Testis (tissue), 2 donors: Measurements from ENCODE around the gene UBAC2.

ENCODE experiments used
- CTCF ChIP-seq, 3 experiments: fragments of 450-650 bp in 2 of 3; fragments of 200-600 bp in 1 of 3; sonication (generic) in 1 of 3; IDR thresholded peaks; one replicate each; pipeline ENCODE4 v1.5.1; 2016 to 2019; ENCODE audit warnings: antibody characterized with exemption in 3 of 3, mild to moderate bottlenecking in 2 of 3, moderate library complexity in 1 of 3
- POLR2A ChIP-seq: fragments of 450-650 bp; IDR thresholded peaks from one replicate; pipeline ENCODE4 v1.6.1; 2017; ENCODE audit warnings: antibody characterized with exemption, mild to moderate bottlenecking, moderate library complexity

- TF ChIP-seq CTCF (IDR thresholded peaks at IDR 0.05), result no peak
- no peak for TF ChIP-seq POLR2A
Observed at GRCh38 chr13:99417201-99418102, 216.8 kb downstream of the UBAC2 start.
